Stimulated activated CD4-positive, alpha-beta T cell treated with anti-CD3 and anti-CD28 coated beads, Interleukin-12 subunit alpha, Interleukin-12 subunit beta, amount 100 ng/mL, for 4 hours (primary cell): ENCODE results near the gene ADGRL2.

ENCODE experiments used
- DNase-seq: peaks from one replicate; pipeline ENCODE4 v3.0.0-alpha.2; 2020

Gene ADGRL2

DNA sequence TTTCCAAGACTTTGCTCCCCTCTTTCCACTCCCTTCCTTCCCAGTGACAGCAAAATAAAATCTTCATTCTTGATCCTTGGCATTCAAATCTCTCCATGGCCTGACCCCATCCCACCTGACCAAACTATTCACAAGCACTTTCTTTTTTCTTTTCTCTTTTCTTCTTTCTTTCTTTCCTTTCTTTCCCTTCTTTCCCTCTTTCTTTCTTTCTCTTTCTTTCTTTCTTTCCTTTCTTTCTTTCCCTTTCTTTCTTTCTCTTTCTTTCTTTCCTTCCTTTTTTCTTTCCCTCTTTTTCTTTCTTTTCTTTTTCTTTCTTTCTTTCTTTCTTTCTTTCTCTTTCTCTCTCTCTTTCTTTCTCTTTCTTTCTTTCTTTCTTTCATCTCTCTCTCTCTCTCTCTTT is 207.1 kb downstream of the ADGRL2 start:
- DNase-seq: no peak

DNA sequence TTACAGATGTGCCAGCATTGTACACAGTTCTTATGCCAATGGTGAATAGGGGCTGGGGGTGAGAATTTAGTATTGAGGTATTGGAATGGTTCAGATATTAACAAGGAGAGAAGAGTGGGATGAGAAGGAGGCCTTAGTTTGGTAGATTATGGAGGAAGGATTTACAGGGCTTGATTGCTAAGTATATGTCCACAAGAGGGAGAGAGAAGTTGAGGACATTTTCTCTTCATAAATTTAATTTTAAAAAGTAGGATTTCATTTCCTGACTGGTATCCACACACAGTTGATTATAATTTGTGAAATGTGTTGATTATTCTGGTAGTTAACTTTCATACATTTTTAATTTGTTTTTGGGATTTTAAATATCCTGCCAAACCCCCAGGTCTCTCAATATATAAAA is 213.0 kb downstream of the ADGRL2 start:
- no peak for DNase-seq

DNA sequence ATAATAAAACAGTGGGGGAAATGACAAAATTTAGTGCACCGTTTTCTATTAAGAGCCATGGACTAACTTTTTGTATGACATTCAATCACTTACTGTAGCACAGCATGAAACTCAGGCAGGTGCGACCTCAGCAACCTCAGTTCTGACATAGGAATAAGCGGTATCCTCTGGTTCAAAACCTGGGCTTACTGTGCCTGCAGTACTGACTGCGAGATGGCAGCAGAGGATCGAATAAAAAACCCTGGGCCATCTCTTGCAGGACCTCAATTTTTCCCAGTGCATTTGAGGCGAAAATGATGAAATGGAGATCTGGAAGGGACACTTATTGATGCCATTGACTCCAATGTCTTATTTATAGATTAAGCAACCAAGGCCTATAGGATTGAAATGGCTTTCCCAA is 214.7 kb downstream of the ADGRL2 start:
- DNase-seq: no peak

DNA sequence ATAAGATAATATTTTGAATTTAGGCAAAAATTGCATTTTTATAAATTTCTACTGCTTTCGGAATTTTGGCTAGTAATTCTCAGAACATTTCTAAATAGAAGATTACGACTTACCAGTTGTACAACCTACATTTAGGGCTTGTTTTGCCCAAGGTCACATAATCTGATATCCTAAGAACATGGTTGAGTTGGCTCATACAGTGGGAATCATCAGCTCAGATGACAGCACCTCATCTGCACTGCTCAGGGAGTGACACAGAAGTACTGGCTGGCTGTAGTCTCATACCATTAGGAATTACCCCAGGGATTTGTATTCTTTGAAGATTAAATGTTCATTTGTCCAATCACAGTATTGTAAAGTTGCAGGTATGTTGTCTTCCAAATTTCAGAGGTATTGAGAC is 217.6 kb downstream of the ADGRL2 start:
- DNase-seq: no peak

DNA sequence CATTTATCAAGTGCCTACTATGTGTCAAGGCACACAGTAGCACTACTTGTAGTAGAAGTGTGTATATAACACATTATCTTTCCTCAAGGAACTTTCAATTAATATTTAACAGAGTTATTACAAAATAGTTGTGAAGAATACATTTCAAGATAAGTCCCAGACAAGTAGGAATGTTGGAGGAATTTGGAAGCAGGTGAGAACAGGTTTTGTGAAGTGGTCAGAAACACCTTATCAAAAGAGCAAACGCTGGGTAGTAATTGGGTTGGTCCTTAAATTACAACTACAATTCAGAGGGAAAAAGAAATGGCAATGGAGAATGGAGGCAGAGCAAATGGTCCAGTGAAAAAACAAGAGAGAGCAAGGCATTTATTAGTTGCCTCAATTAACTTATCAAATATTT is 218.8 kb downstream of the ADGRL2 start:
- no peak for DNase-seq

DNA sequence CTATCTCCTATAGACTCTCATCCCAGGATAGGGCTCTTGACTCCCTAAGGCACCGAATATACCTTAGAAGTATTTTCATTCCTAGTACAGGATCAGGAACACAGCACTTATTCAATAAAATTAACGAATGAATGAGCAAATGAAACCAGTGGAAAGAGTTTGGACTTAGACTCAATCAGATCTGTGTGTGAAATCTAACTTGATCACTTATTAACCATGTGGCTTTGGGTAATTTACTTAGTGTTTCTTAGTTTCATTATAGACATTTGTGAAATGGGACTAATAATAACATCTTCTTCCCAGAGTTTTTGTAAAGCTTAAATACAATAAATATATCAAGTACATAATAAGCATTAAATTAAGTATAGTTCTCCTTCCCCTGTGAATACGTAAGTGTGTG is 230.1 kb downstream of the ADGRL2 start:
- no peak for DNase-seq

DNA sequence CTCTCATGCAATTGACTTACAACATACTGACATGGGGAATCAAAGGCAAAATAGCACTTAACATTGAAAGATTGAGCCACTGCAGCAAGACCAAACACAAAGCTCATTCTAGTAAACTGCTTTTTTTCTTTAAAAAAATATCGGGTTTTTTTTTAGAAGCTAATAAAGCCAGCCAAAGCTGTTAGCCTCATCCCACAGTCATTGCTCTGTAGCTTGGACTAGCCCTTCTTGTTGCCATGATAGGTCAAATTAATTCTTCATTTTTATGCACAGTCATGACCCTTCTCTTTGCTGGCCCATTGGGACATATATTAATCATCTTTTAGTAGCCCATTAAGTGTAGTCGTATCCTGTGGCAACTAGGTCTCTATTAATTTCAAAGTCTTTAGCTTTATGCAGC is 231.3 kb downstream of the ADGRL2 start:
- no peak for DNase-seq

DNA sequence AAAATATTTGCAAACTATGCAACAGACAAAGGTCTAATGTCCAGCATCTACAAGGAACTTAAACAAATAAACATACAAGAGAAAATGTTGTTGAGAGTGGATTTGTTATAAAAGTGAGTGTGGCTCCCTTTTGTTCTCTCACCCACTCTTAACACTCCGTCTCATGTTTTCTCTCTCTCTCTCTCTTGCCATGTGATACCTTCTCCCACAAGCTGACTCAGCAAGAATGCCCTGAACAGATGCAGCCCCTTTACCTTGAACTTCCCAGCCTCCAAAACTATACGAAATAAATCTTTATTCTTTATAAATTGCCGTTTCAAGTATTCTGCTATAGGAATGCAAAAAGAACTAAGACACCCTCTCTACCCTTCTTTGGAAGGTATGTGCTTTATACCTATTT is 234.1 kb downstream of the ADGRL2 start:
- no peak for DNase-seq
